Femur (tissue), 1 donor: Measurements from ENCODE around the gene CTRL.
"Not testable (repeated sequence)": the region's sequence is repeated elsewhere in the genome, so short reads cannot be mapped to it uniquely, and the experiment has no call there.

Source experiments
- DNase-seq: peaks from one replicate; pipeline ENCODE4 v3.0.0-alpha.2; 2017

The CTRL gene

DNA sequence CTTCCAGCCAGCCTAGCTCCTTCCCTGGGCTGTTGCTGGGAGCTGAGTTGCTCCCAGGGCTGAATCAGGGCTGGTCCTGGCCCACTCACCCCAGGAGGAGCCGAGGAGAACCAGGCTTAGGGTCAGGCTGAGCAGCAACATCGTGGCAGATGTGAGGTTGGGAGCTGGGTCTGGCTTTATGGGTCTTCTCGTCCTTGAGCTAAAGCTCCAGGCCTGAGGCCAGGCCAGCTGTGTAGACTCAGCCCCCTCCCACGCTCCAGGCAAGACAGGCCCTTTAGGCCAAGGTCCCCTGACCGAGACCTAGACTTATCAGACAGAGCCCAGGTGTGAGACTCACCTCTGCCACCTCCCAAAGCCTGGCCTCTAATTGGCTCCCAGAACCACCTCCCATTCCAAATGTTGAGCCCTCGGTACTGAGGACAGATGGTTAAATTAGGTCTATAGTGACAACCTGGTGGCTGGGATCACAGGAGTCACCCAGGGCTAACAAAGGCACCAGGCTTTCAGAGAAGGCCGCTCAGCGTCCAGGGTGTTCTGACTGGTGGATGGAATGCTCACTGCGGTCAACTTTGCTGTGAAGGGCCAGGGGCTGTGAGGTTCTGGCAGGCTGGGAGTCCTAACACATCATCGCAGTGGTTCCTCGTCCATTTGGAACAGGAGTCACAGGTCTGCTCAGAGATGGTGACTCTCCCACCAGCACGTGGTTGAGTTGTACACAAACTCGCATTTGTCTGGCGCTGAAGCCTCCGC is at the start of gene CTRL:
Gene CTRL, minus strand, starts transcription at position 151 of the 750 bp plus-strand sequence. Its CDS starts 10 bp downstream, at position 141.
- no peak for DNase-seq

DNA sequence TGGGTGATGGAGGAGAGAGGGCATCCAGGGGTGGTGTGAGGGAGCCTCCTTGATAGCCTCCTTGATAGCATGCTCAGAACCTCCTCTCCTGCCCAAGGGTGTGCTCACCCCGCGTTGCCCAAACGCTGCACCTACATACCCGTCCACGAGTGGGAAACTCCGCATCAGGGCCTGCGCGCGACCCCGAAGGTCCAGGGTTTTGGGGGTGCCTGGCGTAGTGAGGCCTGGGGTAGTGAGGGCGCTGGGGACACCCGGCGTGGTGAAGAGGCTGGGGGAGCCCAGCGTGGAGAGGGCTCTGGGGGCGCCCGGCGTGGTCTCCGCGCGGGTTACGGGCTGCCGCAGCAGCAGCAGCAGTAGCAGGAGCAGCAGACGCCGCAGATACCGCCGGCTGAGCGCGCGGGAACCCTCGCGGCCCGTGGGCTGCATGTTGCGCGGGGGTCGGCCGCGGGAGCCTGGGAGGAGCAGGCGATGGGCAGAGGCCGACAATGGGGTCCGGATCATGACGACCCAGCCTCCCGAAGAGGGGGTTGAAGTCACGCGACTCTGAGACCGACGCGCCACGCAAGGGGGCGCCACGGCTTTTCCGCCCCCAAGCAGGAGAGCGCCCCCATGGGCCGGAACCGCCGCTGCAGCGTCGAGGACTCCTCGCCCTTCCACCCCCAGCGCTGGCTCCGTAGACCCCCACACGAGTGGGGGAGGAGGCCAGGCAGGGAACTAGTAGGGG is 48.5 kb upstream of the CTRL start, which contains the start of gene DPEP3:
Gene DPEP3, minus strand, starts transcription at position 545 of the 724 bp plus-strand sequence. Its CDS starts 119 bp downstream, at position 426.
- no peak for DNase-seq

DNA sequence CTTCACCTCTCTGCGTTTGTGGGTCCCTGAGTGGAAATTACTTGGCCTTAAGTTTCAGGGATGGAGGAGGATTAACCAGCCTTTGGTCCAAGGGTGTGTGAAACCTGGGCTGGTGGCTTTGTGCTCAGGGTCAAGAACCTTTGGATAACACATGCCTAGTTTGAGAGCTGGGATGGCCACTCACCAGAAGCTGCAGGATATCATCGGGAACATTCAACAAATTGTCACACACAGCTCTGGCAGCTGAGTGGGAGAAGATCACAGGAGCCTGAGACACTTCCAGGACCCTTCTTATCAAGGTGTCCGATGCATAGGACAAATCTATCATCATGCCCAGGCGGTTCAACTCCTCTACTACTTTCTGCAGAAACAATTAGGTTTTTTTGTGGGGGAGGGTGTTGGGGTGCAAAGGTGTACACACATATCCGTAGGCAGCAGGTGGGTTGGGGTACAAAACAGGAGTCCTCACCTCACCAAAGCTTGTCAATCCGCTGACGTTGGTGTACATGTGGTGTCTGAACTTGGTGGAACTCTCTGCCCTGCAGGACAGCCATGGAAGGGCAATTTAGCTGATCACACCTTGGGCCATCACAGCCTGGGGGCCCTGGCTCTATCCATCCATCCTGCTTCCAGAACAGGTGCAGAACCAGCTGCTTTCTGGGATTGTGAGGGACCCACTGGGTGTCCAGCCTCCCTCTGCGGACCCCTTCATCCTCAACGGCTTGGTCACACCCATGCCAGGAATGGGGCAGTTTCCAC is 46.0 kb upstream of the CTRL start:
- no peak for DNase-seq

DNA sequence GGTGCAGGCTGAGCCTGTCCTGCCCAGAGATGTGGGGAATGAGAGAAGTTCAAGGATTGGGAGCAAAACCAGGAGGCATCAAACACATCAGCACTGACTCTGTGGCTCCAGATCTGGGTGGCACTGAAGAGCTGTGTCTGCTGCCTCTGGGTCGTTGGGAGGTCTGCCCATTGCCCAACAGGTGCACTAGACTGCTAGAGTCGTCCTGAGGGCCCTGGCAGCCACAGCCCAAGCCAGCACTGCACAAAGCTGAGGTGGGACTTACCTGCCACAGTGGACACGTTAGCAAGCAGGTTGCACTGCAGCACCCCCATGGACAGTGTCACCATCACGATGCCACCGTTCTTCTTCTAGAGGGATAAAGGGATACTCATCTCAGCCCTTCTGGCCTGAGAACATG is 45.3 kb upstream of the CTRL start:
- DNase-seq, result no peak

DNA sequence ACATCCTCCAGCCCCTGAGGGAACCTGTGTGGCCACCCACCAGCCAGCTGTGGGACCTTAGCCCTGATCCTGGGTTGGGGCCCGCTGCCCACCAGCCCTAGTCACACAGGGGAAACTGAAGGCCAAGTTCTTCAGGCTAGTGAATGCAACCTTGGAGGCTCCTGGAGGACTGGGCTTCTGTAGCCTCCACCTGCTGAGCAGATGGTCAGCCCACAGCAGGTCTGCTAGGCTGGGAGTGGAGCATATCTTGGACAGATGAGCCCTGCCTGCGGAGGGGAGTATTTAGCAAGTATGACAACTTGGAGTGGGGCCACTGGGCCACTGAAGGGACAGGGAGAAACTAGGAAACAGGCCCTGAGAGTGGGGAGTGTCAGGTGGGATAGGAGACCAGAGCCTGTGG is 44.5 kb upstream of the CTRL start:
- no peak for DNase-seq

DNA sequence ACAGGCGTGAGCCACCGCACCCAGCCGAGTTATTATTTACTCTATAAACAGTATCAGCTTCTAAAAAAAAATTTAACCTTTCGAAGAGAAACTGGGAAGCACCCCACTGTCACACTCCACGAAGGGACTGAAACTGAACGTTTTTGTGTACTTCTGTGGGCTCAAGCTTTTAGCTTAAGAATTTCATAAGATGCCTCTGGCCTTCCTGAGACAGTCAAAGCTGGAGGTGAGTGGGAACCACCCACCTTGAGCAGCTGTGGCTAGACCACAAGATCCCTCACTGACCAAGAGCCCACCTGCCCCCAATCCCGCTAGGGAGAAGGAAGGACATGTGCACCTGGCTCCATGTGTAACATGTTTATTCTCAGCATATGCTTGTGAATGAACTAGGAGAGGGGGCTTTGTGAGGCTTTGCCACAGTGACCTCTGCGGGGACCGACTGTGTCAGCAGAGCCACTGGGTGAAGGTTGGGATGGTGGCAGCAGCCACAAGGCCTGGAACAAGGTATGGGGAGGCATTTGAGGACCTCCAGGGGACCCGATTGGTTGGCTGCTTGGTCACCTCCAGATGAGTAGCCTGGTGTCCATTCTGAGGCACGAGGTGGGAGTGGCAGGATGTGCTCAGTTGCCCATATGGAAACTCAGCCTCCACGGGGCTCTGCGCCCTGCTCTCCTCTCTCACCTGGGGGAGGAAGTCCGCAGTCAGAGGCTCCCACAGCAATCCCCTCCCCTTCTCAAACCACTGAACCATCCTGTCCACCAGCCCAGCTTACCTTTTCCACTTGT is 43.9 kb upstream of the CTRL start:
- DNase-seq, result no peak

DNA sequence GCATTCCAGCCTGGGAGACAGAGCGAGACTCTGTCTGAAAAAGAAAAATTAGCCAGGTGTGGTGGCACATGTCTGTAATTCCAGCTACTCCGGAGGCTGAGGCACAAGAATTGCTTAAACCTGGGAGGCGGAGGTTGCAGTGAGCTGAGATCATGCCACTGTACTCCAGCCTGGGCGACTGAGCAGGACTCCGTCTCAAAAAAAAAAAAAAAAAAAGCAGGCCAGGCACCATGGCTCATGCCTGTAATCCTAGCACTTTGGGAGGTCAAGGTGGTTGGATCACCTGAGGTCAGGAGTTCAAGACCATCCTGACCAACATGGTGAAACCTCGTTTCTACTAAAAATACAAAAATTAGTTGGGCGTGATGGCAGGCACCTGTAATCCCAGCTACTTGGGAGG is 40.6 kb upstream of the CTRL start:
- DNase-seq, result not testable (repeated sequence)

DNA sequence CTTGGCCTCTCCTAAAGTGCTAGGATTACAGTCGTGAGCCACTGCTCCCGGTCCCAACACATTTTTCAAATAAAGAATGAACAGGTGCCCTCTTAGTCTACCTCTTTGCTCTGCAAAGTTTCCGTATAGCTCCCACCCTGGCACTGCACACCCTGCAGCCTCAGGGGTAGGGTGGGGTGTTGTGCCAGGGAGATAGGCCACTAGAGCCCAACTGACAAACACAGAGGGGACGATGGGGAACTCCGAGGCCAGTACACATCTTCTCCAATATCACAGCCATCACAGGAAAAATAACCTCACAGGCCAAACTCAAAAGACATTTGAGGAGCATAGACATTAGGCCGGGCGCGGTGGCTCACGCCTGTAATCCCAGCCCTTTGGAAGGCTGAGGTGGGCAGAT is 39.4 kb upstream of the CTRL start:
- DNase-seq, result no peak

DNA sequence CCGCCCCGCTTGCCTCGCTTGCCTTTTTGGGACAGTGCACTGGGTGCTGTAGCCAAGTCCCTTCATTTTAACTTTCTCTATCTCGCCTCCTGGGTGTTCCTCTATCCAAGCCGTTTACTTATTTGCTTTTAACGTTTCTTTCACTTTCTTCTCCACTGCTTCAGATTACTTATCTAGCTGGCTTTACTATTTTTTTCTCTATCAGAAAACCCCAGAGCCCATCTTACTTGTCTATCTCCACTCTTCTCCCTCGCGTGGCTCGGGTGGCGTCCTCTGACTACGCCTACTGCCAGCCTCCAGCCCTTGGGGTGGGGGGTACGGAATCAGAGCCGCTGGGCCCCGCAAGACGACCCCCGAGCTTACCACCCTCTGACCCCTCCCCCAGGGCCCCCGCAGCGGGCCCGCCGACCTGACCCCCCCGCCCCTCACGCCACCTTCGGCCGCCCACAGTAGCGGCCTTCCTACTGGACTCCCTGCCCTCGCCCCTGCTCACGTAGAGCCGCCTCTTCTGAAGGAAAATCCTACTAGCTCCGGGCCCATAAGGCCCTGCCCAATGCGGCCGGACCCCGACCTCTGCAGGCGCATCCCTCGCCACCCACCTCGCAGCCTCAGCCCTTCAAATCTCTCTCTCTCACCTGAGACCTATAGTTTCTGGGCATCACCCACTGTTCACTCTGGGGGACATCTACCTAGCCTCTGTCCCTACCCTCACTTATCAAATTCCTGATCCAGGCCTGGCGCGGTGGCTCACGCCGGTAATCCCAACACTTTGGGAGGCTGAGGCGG is 37.8 kb upstream of the CTRL start:
- DNase-seq, result no peak

DNA sequence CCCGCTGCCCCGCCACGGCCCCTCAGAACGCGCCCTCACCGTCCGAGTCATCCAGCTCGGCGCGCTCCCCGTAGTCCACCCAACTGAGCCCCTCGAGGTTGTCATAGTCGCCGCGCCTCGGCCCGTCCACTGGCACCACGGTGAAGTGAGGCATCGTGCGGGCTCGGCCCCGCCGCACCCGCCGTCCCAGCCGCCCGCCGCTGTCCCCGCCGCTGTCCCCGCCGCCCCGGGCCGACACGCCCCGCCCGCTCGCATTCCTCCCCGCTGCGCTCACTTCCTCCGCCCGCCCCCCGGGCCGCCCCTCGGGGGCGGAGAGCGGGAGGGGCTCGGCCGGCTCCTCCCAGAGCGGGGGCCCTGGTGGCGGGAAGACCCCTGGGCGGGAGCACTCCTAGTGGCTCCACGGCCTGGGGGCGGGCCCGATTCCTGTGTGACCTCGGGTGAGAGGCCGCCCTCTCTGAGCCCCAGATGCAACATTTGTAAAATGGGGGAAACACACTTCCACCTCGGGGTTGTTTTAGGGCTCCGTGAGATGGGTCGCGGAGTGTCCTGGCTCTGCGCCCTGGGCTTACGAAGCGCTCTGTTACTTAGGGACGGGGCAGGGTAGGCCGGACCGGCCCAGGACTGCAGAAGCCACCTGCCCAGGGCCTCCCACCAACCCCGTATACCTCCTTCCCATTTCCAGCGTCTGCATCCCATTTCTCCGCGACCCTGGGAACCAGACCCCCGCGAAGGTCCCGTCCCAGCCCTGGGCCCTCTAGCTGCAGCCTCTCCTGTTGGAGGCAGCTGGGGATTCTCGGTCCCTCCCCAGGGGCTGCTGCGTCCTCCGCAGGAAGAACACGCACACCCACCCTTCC is 37.0 kb upstream of the CTRL start, which contains the start of gene SLC12A4:
Gene SLC12A4, minus strand, starts transcription at position 238 of the 854 bp plus-strand sequence. Its CDS starts 84 bp downstream, at position 154.
- peak; percentile 95 for DNase-seq

DNA sequence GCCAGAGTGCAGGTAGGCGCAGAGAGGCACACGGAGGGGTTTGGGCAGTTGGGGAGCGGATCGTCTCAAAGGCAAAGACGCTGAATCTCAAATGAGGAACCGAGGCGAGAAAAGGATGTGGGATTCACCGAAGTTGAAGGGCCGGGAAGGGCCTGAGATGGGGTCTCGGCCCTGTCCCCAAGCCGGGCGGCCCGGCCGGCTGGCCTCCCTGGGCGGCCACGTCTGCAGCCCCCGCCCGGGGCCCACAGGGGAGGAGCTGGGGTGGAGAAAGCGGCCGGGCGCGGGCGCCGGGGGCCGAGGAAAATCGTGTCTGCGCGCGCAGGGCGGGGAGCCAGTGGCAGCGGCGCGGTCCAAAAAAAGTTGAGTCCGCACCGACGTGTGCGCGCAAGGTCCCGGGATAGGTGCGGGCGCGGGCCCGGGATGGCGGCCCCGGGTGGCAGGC is 36.3 kb upstream of the CTRL start:
- DNase-seq, result peak; percentile 77

DNA sequence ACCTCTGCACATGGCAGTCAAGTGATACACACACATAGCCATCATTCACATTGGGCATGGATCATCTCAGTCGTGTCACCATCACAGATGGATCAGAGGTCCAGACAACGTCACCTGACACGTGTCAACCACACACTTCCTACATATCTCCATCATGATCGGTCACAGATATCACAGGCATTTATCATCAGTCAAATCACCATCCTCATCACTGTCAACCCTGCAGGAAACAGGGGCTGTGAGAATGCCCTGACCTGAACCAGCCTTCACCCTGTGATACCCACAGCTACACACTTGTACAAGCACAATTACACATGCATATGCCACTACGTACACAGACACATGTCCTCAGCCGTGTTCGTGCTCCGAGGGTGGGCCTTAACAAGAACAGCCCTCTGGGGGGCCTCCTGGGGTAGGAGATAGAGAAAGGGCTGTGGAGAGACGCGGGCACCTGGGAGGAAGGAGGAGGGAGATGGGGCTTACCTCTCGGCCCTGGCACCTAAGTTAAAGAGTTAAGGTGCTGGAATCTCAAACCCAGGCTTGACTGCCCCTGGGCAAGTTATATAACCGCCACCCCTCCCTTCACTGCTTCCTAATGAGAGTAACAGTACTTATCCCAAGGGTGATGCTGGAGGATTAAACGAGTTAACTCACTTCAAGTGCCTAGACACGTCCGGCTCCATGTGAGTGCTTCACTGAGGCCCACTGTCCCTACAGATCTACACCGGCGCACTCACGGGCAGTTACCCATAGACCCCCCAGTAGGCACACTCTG is 35.7 kb upstream of the CTRL start:
- no peak for DNase-seq

DNA sequence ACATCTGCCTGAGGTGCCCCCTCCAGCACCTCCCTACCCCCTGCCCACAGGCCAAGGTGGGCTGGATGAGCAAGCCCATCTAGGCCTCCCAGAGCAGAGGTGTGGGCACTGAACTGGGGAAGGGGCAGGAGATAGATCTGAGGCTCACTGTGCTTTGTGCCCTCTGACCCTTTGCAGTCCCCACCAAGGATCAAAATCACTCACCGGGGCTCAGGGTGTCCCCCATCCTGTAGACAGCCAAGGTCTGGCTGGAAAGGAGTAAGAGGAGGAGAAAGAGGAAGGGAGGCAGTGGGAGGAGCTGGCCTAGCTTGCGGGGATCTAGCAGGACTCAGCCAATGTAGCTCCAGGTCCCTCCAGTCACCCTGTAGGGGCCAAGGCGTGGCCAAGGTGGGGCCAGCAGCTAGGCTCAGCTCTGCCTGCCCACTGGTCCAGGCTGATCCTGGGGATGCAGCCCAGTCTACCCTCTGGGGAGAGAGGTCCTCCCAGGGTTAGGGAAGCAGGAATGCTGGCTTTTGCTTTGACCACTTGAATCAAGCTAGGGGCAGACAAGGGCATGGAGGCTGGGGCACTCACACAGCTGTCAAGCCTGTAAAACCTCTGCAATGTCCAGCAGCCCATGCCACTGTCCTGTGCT is 35.0 kb upstream of the CTRL start:
- no peak for DNase-seq

DNA sequence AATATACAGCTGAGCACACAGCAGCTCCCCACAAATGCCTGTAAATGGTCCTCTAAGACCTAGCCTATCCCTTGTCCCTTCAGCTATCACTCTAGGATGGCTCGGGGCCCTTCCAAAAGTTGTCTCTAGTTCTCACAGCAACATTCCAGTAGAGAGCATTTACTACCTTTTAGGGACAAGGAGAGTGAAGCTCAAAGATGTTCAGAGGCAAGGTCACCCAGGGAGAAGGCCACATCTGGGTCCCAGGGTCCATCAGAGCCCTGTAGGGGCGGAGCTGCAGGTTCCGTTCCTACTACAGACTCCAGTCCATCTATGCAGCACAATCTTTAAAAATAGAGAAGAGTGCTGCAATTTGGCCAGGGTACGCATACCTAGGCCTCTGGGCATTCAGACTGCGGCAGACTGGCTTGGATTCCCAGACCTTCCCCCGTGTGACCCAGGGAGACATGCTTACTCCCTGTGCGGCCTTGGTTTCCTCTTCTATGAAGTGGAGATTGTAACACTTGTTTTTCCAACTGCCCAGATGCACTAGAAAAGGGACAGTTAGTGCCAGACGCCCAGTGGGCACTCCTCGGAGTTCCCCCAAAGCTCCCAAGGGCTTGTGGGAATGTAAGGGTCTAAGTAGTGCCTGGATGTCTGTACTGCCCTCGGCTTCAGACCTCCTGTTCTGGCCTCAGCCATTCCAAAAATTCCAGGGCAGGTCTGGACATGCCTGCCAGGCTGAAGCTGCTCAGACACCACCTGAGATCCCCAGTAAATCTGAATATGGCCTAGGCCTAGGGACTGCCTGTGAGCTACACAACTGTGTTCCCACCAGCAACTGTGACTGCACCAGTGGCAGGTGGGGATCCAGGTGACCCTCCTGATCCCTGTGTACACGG is 34.2 kb upstream of the CTRL start:
- no peak for DNase-seq

DNA sequence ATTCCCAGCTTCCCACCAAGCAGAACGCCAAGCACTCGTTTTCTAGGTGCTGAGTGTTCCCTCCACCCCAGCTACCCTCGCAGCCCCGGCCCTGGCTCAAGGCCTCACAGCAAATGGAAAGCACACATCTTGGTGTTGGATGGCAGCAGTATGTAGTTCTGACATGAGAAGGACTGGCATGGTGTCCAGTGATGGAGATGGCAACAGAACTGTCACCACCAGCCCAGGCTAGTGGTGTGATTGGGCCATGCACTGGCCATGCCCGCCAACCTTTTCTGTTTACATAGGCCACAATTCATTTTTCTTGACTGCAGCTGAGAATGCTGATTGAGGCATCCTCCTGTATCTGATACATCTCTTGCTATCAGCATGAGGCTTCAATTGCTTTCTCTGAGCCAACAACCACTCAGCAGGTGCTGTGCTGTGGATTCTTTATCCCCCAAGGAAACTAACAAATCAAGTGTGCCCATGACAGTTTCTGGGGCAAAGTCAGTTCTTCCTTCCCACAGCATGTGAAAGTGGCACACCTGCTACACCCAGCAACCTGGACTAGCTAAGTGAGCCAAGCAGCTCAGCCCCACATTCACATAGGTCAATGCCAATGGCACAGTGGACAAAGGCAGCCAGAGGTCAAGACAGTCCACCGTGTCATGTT is 32.9 kb upstream of the CTRL start:
- DNase-seq, result no peak

DNA sequence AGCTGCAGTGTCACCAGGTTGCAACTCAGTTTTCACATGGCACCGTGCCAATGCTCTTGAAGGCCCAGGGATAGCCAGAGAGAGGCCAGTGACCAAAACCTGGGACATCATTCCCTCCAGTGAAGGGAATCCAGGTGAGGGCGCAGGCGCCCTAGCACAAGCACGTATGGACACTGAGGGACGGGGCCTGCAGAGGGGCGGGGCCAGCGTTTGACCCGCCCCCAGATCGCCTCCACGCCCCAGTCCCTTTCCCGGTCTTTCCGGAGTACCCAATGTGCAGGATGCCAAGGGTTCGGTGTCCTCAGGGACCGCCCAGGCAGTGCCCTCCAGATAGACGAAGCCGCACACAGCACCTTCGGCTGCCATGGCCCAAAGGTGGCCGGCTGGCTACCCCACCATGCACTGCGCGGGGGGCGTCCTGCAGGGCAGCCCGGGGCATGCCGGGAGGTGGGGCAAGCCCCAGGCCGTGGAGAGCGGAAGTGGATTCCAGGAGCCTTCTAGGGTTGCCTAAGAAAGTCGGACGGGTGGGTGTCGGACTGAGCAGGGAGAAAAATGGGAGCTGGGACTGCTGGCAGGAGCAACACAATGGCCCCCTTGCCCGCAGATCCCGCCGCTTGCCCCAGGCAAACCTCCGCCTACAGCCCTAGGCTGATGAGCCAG is 32.1 kb upstream of the CTRL start:
- DNase-seq, result no peak

DNA sequence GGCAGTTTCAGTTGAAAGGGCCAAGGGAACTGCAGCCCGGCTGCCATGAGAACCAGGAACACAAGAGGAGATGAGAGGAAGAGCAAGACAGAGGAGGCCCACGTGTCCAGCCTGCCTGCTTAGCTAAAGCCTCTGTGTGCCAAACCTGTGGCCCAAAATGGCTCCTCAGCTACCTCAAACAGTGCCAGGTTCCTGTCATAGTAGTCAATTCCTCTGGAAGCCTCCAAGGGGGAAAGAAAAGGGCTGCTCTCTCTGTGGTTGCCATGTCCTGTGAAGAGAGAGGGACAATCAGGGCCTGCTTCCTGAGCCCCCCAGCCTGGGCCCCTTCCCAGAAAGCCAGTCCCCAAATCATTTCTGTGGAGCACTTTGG is 31.6 kb upstream of the CTRL start:
- DNase-seq, result no peak
